ENCODE measurements around the gene EFNA5.

DNA sequence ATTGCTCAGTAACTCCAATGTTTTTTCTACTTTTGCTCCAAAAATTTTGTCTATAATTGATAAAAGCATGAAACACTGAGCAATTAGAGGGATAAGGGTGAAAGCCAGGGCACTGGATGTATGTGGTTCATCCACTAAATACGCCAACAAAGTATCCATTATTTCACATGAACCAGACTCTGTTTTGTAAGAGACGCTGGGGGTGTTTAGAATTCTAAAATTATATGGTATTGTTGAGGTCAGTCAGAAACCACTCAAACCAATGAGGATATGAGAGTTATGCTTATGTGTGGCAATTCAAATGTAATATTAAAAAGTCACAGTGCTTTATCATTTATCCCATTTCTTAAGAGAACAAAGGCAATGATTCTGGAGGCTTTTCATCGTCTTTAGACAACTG lies 220.2 kb downstream of the EFNA5 start:
- TF ChIP-seq, protein P1, sequence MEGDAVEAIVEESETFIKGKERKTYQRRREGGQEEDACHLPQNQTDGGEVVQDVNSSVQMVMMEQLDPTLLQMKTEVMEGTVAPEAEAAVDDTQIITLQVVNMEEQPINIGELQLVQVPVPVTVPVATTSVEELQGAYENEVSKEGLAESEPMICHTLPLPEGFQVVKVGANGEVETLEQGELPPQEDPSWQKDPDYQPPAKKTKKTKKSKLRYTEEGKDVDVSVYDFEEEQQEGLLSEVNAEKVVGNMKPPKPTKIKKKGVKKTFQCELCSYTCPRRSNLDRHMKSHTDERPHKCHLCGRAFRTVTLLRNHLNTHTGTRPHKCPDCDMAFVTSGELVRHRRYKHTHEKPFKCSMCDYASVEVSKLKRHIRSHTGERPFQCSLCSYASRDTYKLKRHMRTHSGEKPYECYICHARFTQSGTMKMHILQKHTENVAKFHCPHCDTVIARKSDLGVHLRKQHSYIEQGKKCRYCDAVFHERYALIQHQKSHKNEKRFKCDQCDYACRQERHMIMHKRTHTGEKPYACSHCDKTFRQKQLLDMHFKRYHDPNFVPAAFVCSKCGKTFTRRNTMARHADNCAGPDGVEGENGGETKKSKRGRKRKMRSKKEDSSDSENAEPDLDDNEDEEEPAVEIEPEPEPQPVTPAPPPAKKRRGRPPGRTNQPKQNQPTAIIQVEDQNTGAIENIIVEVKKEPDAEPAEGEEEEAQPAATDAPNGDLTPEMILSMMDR (IDR thresholded peaks at IDR 0.05): no peak
- TF ChIP-seq POLR2AphosphoS5 (IDR thresholded peaks at IDR 0.05; ENCODE audit: insufficient read depth in 1 of 2, low read depth in 1 of 2): no peak

All from vagina (tissue), 2 donors.